RPMI7951 (cell line): ENCODE results near the gene NPPB. TPM values are rescaled to one million over a fixed set of nuclear protein-coding genes. Genes with fewer than 3 reads are reported as not detected.

Experiments
- DNase-seq: peaks from one replicate; pipeline ENCODE4 v3.0.0-alpha.2; 2012; ENCODE audit warnings: low read depth
- total RNA-seq: library from RNA; depleted of rRNA; stranded (reverse); fragments of >200 nt; shearing (Covaris generic); gene quantifications from 2 replicates; pipeline ENCODE4 v1.2.3, GENCODE V29; 2014; rRNA removed

The NPPB gene
- total RNA-seq, 1 experiment from 2014 or later, result not detected

GRCh38 chr1:11833497-11833896 is 25.2 kb downstream of the NPPB start:
- no peak for DNase-seq

- DNase-seq, result no peak
Measured at GRCh38 chr1:11831945-11832725, 26.6 kb downstream of the NPPB start.

DNA sequence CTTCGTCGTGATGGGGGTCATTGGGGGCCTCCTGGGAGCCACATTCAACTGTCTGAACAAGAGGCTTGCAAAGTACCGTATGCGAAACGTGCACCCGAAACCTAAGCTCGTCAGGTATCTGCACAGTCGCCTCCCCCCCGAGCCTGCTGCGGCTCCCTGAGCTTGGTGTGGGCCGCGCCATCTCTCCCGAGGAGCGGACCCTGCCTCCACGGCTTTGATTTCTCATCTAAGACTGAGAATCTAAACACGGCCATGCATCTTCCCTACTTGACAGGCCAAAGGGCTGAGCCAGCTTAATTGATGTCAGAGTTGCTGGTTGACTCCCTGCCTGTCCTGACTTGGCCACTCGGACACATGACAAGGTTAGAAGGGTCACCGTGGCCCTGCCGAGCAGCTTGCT is 30.2 kb downstream of the NPPB start:
- DNase-seq, result no peak

DNA sequence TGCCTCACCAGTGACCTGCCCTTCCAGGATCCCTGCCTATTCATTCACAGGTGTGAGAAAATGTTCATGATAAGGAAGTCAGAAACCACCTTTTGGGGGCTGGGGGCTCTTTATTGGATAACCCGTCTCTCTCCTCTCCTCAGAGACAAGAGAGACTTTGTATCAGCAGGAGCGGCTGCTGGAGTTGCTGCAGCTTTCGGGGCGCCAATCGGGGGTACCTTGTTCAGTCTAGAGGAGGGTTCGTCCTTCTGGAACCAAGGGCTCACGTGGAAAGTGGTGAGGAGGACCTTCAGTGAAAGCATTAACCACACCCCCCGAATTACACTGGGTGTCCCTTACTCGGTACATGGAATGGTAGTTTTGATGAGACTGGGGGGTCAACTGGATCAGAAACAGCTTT is 31.8 kb downstream of the NPPB start:
- no peak for DNase-seq

- DNase-seq, result no peak
Measured at GRCh38 chr1:11825131-11825530, 33.6 kb downstream of the NPPB start.

DNA sequence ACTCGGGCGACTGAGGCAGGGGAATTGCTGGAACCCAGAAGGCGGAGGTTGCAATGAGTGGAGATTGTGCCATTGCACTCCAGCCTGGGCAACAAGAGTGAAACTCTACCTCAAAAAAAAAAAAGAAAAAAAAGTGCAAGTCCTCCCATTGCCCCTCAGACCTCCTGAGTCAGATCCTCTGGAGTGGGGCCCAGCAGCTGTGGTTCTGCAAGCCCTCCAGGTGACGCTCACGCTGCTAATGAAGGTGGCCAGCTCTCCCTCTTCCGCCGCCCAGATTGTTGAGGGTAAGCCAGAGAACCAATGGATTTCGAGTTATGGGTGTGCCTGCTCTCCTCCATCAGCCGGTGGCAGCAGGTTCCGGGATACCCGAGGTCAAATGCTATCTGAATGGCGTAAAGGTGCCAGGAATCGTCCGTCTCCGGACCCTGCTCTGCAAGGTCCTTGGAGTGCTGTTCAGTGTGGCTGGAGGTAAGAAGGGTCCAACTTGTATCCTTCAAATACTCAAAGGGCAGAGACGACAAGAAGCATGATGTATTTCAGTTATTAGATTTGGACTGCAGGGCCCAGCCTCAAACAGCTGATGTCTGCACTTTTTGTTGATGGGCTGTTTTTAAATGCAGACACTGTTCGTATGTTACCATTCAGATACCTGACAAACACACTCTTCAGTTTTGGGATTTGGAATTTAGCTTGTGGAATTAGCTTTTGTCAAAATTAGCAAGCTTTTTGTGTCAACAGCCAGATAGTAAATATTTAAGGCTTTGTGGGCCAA is 35.2 kb downstream of the NPPB start:
- no peak for DNase-seq

DNA sequence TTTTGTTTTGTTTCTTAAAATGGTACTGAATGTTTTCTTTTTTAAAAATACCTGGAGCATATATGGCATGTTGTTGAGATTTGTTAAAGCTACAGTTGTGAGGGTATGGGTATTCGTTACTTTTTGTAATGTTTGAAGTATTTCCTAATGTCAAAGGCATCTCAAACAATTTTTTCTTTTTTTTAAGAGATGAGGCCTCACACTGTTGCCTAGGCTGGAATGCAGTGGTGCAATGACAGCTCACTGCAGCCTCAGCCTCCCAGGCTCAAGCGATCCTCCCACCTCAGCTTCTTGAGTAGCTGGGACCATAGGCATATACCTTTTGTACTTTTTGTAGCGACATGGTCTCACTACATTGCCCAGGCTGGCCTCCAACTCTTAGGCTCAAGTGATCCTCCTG is 36.7 kb downstream of the NPPB start:
- no peak for DNase-seq

DNA sequence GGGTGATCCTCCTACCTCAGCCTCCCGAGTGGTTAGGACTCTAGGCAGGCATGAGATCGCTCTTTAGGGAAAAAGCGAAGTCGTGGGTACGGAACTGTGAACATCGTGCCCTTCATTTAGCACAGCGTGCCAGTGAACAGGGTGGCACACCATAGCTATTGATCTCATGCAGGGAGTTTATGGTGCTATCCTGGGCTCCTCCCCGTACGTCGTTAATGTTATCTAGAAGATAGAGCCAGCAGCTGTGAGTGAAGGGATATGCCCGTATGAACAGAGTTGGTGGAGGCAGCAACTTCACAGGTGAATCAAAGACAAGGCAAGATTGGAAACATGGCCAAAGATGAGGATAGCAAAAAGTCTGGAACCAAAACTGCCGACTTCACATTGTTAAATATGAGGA is 41.6 kb downstream of the NPPB start:
- DNase-seq, result no peak

DNA sequence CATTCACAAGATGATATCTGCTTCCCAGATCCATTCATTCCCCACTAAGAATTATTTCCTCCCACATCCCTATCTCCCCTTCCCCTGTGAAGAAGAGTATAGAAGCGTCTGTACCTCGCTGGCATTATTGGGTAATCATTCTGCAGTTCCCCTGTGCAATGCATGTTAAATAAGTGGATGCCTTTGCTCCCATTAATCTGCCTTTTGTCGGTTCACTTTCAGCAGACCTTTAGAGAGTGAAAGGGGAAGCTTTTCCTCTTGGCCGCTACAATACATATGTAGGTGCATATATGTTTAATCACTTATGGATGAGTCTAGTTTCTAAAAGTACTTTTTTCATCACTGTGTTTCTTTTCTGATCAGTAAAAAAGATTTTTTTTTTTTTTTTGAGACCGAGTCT is 45.7 kb downstream of the NPPB start:
- DNase-seq, result no peak

Other genes with a start within 250 kb of the NPPB start
- gene FBXO2, start 204.5 kb downstream of the NPPB start, total RNA-seq, result 0.10 and 0.36 TPM in 2 replicates
- 4.7 and 6.7 TPM in 2 replicates for gene FBXO44, start 204.1 kb downstream of the NPPB start, total RNA-seq
- 2.3 and 2.9 TPM in 2 replicates for gene FBXO6, start 194.7 kb downstream of the NPPB start, total RNA-seq
- gene MAD2L2, start 177.8 kb downstream of the NPPB start, total RNA-seq, result 143 and 155 TPM in 2 replicates
- under 0.01 and 0.10 TPM in 2 replicates for gene DRAXIN, start 167.2 kb downstream of the NPPB start, total RNA-seq
- gene AGTRAP, start 122.8 kb downstream of the NPPB start, total RNA-seq, result 53.5 and 94.5 TPM in 2 replicates
- not detected in 2 replicates for gene C1orf167, start 96.8 kb downstream of the NPPB start, total RNA-seq
- gene MTHFR, start 53.0 kb downstream of the NPPB start, total RNA-seq, result 3.2 and 3.4 TPM in 2 replicates
- gene CLCN6, start 52.8 kb downstream of the NPPB start, total RNA-seq, result 5.5 and 6.2 TPM in 2 replicates
- gene NPPA, start 11.2 kb downstream of the NPPB start, total RNA-seq, result not detected in 2 replicates
- 53.2 and 58.2 TPM in 2 replicates for gene KIAA2013, start 67.5 kb upstream of the NPPB start, total RNA-seq
- 395 and 413 TPM in 2 replicates for gene PLOD1, start 75.8 kb upstream of the NPPB start, total RNA-seq
- 36.0 and 38.9 TPM in 2 replicates for gene MFN2, start 121.5 kb upstream of the NPPB start, total RNA-seq
- 25.1 and 35.0 TPM in 2 replicates for gene MIIP, start 160.6 kb upstream of the NPPB start, total RNA-seq
- not detected in 2 replicates for gene TNFRSF8, start 204.4 kb upstream of the NPPB start, total RNA-seq